GM12878 (cell line): Measurements from ENCODE around the gene CACNA2D3. TPM values are rescaled to one million over a fixed set of nuclear protein-coding genes. Genes with fewer than 3 reads are reported as not detected.

Experiments
- ATAC-seq: fragments of 200-7000 bp; cut with Tn5 transposase; 3 replicates; pipeline ENCODE4 v1.9.1; 2020; ENCODE audit warnings: mild to moderate bottlenecking, moderate library complexity
- BruUV-seq: library from RNA; stranded (reverse); fragments of 400-500 nt; replicated peaks from 2 replicates; lab custom pipeline; 2021; lab: Mats Ljungman, UMichigan
- CTCF ChIA-PET: fragments of 300-600 bp; sonication (Branson Sonifier 250); formaldehyde crosslinking; extraction: SDS; loops from one replicate; lab custom pipeline; 2021; ENCODE audit warnings: inconsistent platforms; lab: Yijun Ruan, JAX
- POLR2A ChIA-PET: fragments of 350-600 bp; formaldehyde crosslinking; extraction: SDS; loops from one replicate; lab custom pipeline; 2021; ENCODE audit warnings: inconsistent platforms; lab: Charles Lee
- RAD21 ChIA-PET: fragments of 300-600 bp; sonication (Branson Sonifier 250); formaldehyde crosslinking; loops from one replicate; lab custom pipeline; 2023; ENCODE audit warnings: antibody characterized with exemption; ENCODE audit not compliant: unreplicated experiment; lab: Charles Lee
- SMC1A ChIA-PET: fragments of 300-600 bp; sonication (Branson Sonifier 250); formaldehyde crosslinking; loops from one replicate; lab custom pipeline; 2023; ENCODE audit not compliant: unreplicated experiment, uncharacterized antibody; lab: Charles Lee
- DNase-seq: peaks from one replicate; pipeline ENCODE4 v3.0.0-alpha.2; 2011; ENCODE audit warnings: low read depth, low spot score
- FAIRE-seq: peaks from 3 replicates; lab custom pipeline; 2011; peaks lifted over from hg19 to GRCh38; lab: Jason Lieb, UNC
- H2AFZ ChIP-seq: 2 replicates; pipeline ENCODE4 v1.6.0; 2011; ENCODE audit warnings: low read depth, low read length, control low read depth; ENCODE audit not compliant: control insufficient read depth
- H3K27ac ChIP-seq: 2 replicates; pipeline ENCODE4 v1.5.1; 2011; ENCODE audit warnings: control low read depth; ENCODE audit not compliant: control insufficient read depth, insufficient read depth
- H3K27me3 ChIP-seq, 2 experiments: replicated peaks in 1 of 2; 2 replicates each; pipeline versions ENCODE4 v1.6.0 to v1.6.1; 2011; ENCODE audit warnings: low read length in 1 of 2; ENCODE audit not compliant: control insufficient read depth in 2 of 2, insufficient read depth in 2 of 2
- H3K36me3 ChIP-seq, 2 experiments: 2 replicates each; pipeline ENCODE4 v1.5.1; 2011; ENCODE audit warnings: low read length in 1 of 2; ENCODE audit not compliant: control insufficient read depth in 2 of 2, insufficient read depth in 2 of 2
- H3K4me1 ChIP-seq: 2 replicates; pipeline ENCODE4 v1.6.1; 2011; ENCODE audit warnings: mild to moderate bottlenecking, low read length, moderate library complexity, mixed read lengths; ENCODE audit not compliant: control insufficient read depth, insufficient read depth
- H3K4me2 ChIP-seq: 2 replicates; pipeline ENCODE4 v1.6.0; 2011; ENCODE audit warnings: control low read depth; ENCODE audit not compliant: control insufficient read depth, insufficient read depth
- H3K4me3 ChIP-seq: fragments of 200-600 bp; sonication (generic); 2 replicates; pipeline ENCODE4 v1.5.1; 2016
- H3K79me2 ChIP-seq: 2 replicates; pipeline ENCODE4 v1.6.0; 2011; ENCODE audit warnings: low read length; ENCODE audit not compliant: control insufficient read depth, insufficient read depth
- H3K9ac ChIP-seq: 2 replicates; pipeline ENCODE4 v1.8.0; 2011; ENCODE audit warnings: low read length, control low read depth, mixed read lengths; ENCODE audit not compliant: control insufficient read depth, insufficient read depth
- H3K9me3 ChIP-seq: replicated peaks from 3 replicates; pipeline ENCODE4 v1.5.1; 2011; ENCODE audit warnings: mild to moderate bottlenecking, low read length; ENCODE audit not compliant: control insufficient read depth, insufficient read depth
- H4K20me1 ChIP-seq: 2 replicates; pipeline ENCODE4 v1.6.0; 2011; ENCODE audit not compliant: control insufficient read depth, insufficient read depth
- ASH2L ChIP-seq: fragments of 300-600, 200-600 bp; sonication (generic); IDR thresholded peaks from 2 replicates; pipeline ENCODE4 v1.6.1; 2017; ENCODE audit warnings: low read depth, mild to moderate bottlenecking, borderline replicate concordance
- CEBPZ ChIP-seq: fragments of 150-350 bp; IDR thresholded peaks from 2 replicates; pipeline ENCODE4 v1.6.1; 2016; ENCODE audit warnings: low read depth, low read length
- CHD1 ChIP-seq: IDR thresholded peaks from 2 replicates; pipeline ENCODE4 v1.6.1; 2012; ENCODE audit warnings: low read depth, low read length, improper control_type of control experiment
- E2F4 ChIP-seq: IDR thresholded peaks from 2 replicates; pipeline ENCODE4 v1.6.1; 2012; ENCODE audit warnings: low read depth, low read length, improper control_type of control experiment
- FOXK2 ChIP-seq: fragments of 450-650 bp; IDR thresholded peaks from 2 replicates; pipeline ENCODE4 v1.6.1; 2017; ENCODE audit warnings: mild to moderate bottlenecking, moderate library complexity
- HSF1 ChIP-seq: fragments of 150-350 bp; IDR thresholded peaks from 2 replicates; pipeline ENCODE4 v1.6.1; 2014; ENCODE audit warnings: mild to moderate bottlenecking, low read depth, low read length
- IKZF1 ChIP-seq: fragments of 450-650 bp; conservative IDR thresholded peaks from 2 replicates; pipeline ENCODE4 v1.6.1; 2017; ENCODE audit warnings: antibody characterized with exemption, mild to moderate bottlenecking
- RUNX3 ChIP-seq: IDR thresholded peaks from 2 replicates; pipeline ENCODE4 v1.6.1; 2012; ENCODE audit warnings: low read length, inconsistent platforms
- STAT1 ChIP-seq: fragments of 450-650 bp; conservative IDR thresholded peaks from 2 replicates; pipeline ENCODE4 v1.6.1; 2014; ENCODE audit warnings: antibody characterized with exemption, mild to moderate bottlenecking
- WGBS: methylation state at CpG from one replicate; pipeline ENCODE4 v1.1.6; 2016; ENCODE audit warnings: low lambda C conversion rate; ENCODE audit not compliant: insufficient replicate concordance, insufficient coverage; ENCODE audit errors: missing lambda C conversion rate; 5-methylcytosine and 5-hydroxymethylcytosine counted together
- in situ Hi-C: fragments of 300-500 bp; cut with MboI; formaldehyde crosslinking; loops from 9 replicates; pipeline ENCODE4 v1.14.3; 2018; ENCODE audit warnings: mixed read lengths
- intact Hi-C: fragments of 100-400 bp; cut with micrococcal nuclease; formaldehyde crosslinking; loops from one replicate; pipeline ENCODE4 v1.14.2; 2022; ENCODE audit not compliant: unreplicated experiment
- polyA plus RNA-seq, 11 experiments: library from polyadenylated mRNA; depleted of rRNA in 4 of 11; unstranded in 6 of 11; stranded (reverse) in 5 of 11; fragments of >200 nt; fragmentation: Nextera tagmentation in 4 of 11; fragmentation: Illumina TruSeq in 1 of 11; extraction: Ambion mirVana in 4 of 11; extraction: Trizol in 1 of 11; gene quantifications; 1 replicate in 1 of 11; 2 replicates in 10 of 11; pipeline versions ENCODE4 v1.2.1 to v1.2.3, GENCODE V29; 2011 to 2016; ENCODE audit warnings: inconsistent platforms in 2 of 11, missing spikeins in 2 of 11, low read depth in 1 of 11
- total RNA-seq, 4 experiments: library from RNA; depleted of rRNA in 3 of 4; stranded (reverse); fragments of >200 nt in 3 of 4; fragmentation: Illumina TruSeq in 1 of 4; extraction: Trizol in 1 of 4; gene quantifications; 2 replicates each; pipeline versions ENCODE4 v1.2.1 to v1.2.3, GENCODE V29; 2013 to 2021

Gene CACNA2D3
- total and polyA plus RNA-seq, 10 of the 15 experiments (the other 5 are each of a cell fraction or from before 2014, with no cell fraction given) = not detected

- ChIA-PET SMC1A (no interaction called here), RAD21 (no interaction called here), CTCF (no interaction called here), POLR2A (no interaction called here)
- H3K4me2 ChIP-seq = no peak overlapping the region
- no peaks in the 10 kb centered on the region; a peak in 1 of 4 replicates for H3K27me3 ChIP-seq
- WGBS = 60% methylated on average over 4 of the region's 4 CpGs
- no peak overlapping the region for H3K9ac ChIP-seq
- no peak for TF ChIP-seq ASH2L
- no peak for TF ChIP-seq IKZF1
- intact Hi-C loops = no loop called here
- BruUV-seq = no TSS peak
- no peak overlapping the region for H3K27ac ChIP-seq
- FAIRE-seq (no peak), ATAC-seq (no peak), DNase-seq (no peak)
- H4K20me1 ChIP-seq = no peaks in the 10 kb centered on the region
- H3K36me3 ChIP-seq = no peaks in the 10 kb centered on the region
- H3K79me2 ChIP-seq = no peaks in the 10 kb centered on the region
- no peak overlapping the region for H2AFZ ChIP-seq
- in situ Hi-C loops = no loop called here
- H3K4me1 ChIP-seq = no peaks in the 10 kb centered on the region
- no peaks in the 10 kb centered on the region for H3K9me3 ChIP-seq
- no peak overlapping the region for H3K4me3 ChIP-seq
Measured at GRCh38 chr3:54541369-54541768, 419.0 kb downstream of the CACNA2D3 start.

GRCh38 chr3:54543446-54543845 is 421.1 kb downstream of the CACNA2D3 start:
- in situ Hi-C loops (no loop called here), intact Hi-C loops (no loop called here)
- no peak overlapping the region for H3K4me2 ChIP-seq
- no TSS peak for BruUV-seq
- H3K36me3 ChIP-seq = no peaks in the 10 kb centered on the region
- no peak overlapping the region for H3K4me3 ChIP-seq
- RAD21 ChIA-PET = no interaction called here
- TF ChIP-seq HSF1 (no peak), STAT1 (no peak), E2F4 (no peak), RUNX3 (no peak), FOXK2 (no peak), CEBPZ (no peak), CHD1 (no peak)
- CTCF ChIA-PET = no interaction called here
- DNase-seq (no peak), FAIRE-seq (no peak), ATAC-seq (no peak)
- 54% methylated on average over 3 of the region's 3 CpGs for WGBS
- no peak overlapping the region for H2AFZ ChIP-seq
- POLR2A ChIA-PET = no interaction called here
- no peaks in the 10 kb centered on the region for H3K9me3 ChIP-seq
- H4K20me1 ChIP-seq = no peaks in the 10 kb centered on the region
- no peak overlapping the region for H3K27ac ChIP-seq
- H3K27me3 ChIP-seq = no peaks in the 10 kb centered on the region; a peak in 1 of 4 replicates
- no peaks in the 10 kb centered on the region for H3K79me2 ChIP-seq
- SMC1A ChIA-PET = no interaction called here
- no peaks in the 10 kb centered on the region for H3K4me1 ChIP-seq
- H3K9ac ChIP-seq = no peak overlapping the region
